ENCODE measurements around the gene ARL5C. TPM values are rescaled to one million over a fixed set of nuclear protein-coding genes. Genes with fewer than 3 reads are reported as not detected.

The ARL5C gene
- polyA plus RNA-seq, 1 donor from 2014 or later: not detected

- no peak overlapping the region for H3K27ac ChIP-seq (ENCODE audit: low read length)
- no peaks in the 10 kb centered on the region for H3K9me3 ChIP-seq (ENCODE audit: low read length)
- H3K4me3 ChIP-seq (ENCODE audit: low read length): peak overlapping the region; percentile 55
- no peak overlapping the region for H2AFZ ChIP-seq (ENCODE audit: low read depth, low read length)
- H3K9me2 ChIP-seq (ENCODE audit: insufficient read depth, low read length): no peaks in the 10 kb centered on the region
- H3K79me2 ChIP-seq (replicated peaks; ENCODE audit: insufficient read depth, low read length): no peaks in the 10 kb centered on the region
- no peaks in the 10 kb centered on the region for H3F3A ChIP-seq (ENCODE audit: insufficient read depth, low read length, poor library complexity, severe bottlenecking)
- H3K27me3 ChIP-seq (ENCODE audit: insufficient read depth, low read depth, low read length): peaks cover 10% of the 10 kb centered on the region
- no peaks in the 10 kb centered on the region for H4K20me1 ChIP-seq (ENCODE audit: insufficient read depth)
- peak overlapping the region; percentile 41 for H3K9ac ChIP-seq (ENCODE audit: low read length)
- no peak for TF ChIP-seq POLR2AphosphoS5 (IDR thresholded peaks at IDR 0.05)
- TF ChIP-seq REST (IDR thresholded peaks at IDR 0.05; ENCODE audit: borderline replicate concordance): no peak
- TF ChIP-seq TAF1 (IDR thresholded peaks at IDR 0.05; ENCODE audit: low read depth): no peak
- TF ChIP-seq RAD21 (conservative IDR thresholded peaks at IDR 0.05): no peak
- TF ChIP-seq EZH2 (IDR thresholded peaks at IDR 0.05; ENCODE audit: borderline replicate concordance, insufficient read depth, low read length, poor library complexity, severe bottlenecking): no peak
- TF ChIP-seq MXI1 (conservative IDR thresholded peaks at IDR 0.05; ENCODE audit: poor library complexity, severe bottlenecking): no peak
- no peak for TF ChIP-seq CTCF (IDR thresholded peaks at IDR 0.05; ENCODE audit: poor library complexity, severe bottlenecking)
- TF ChIP-seq EP300 (conservative IDR thresholded peaks at IDR 0.05; ENCODE audit: poor library complexity, severe bottlenecking): no peak
- no peak for TF ChIP-seq SMC3 (conservative IDR thresholded peaks at IDR 0.05; ENCODE audit: poor library complexity)
- H3K36me3 ChIP-seq (ENCODE audit: insufficient read depth, low read length): no peaks in the 10 kb centered on the region
- H3K4me2 ChIP-seq (ENCODE audit: low read length): no peak overlapping the region
Observed at GRCh38 chr17:39210093-39210434, 44.1 kb upstream of the ARL5C start.

- Histone ChIP-seq H3K4me3 (ENCODE audit: low read length) (peak overlapping the region; percentile 55), H3K9me3 (ENCODE audit: low read length) (no peaks in the 10 kb centered on the region), H3K79me2 (replicated peaks; ENCODE audit: insufficient read depth, low read length) (no peaks in the 10 kb centered on the region), H3K9me2 (ENCODE audit: insufficient read depth, low read length) (no peaks in the 10 kb centered on the region), H4K20me1 (ENCODE audit: insufficient read depth) (no peaks in the 10 kb centered on the region), H3K9ac (ENCODE audit: low read length) (peak overlapping the region; percentile 41), H3F3A (ENCODE audit: insufficient read depth, low read length, poor library complexity, severe bottlenecking) (no peaks in the 10 kb centered on the region), H3K27ac (ENCODE audit: low read length) (no peak overlapping the region), H3K36me3 (ENCODE audit: insufficient read depth, low read length) (no peaks in the 10 kb centered on the region), H3K27me3 (ENCODE audit: insufficient read depth, low read depth, low read length) (peaks cover 10% of the 10 kb centered on the region), H2AFZ (ENCODE audit: low read depth, low read length) (no peak overlapping the region), H3K4me2 (ENCODE audit: low read length) (no peak overlapping the region)
- TF ChIP-seq REST (IDR thresholded peaks at IDR 0.05; ENCODE audit: borderline replicate concordance) (no peak), SMC3 (conservative IDR thresholded peaks at IDR 0.05; ENCODE audit: poor library complexity) (no peak), EP300 (conservative IDR thresholded peaks at IDR 0.05; ENCODE audit: poor library complexity, severe bottlenecking) (no peak), POLR2AphosphoS5 (IDR thresholded peaks at IDR 0.05) (no peak), RAD21 (conservative IDR thresholded peaks at IDR 0.05) (no peak), TAF1 (IDR thresholded peaks at IDR 0.05; ENCODE audit: low read depth) (no peak), EZH2 (IDR thresholded peaks at IDR 0.05; ENCODE audit: borderline replicate concordance, insufficient read depth, low read length, poor library complexity, severe bottlenecking) (no peak), CTCF (IDR thresholded peaks at IDR 0.05; ENCODE audit: poor library complexity, severe bottlenecking) (no peak), MXI1 (conservative IDR thresholded peaks at IDR 0.05; ENCODE audit: poor library complexity, severe bottlenecking) (no peak)
Observed at GRCh38 chr17:39209317-39210092, 43.5 kb upstream of the ARL5C start.
